A549 treated with Mapracorat at 1 μM for 4 hours (cell line): ENCODE data around the gene FIG4. TPM values are rescaled to one million over a fixed set of nuclear protein-coding genes. Genes with fewer than 3 reads are reported as not detected.

Source experiments
- total RNA-seq: library from RNA; stranded (reverse); fragments of 200-300 nt; extraction: Qiagen RNA extraction; gene quantifications from 5 replicates; pipeline ENCODE4 v1.2.3, GENCODE V29; 2022

FIG4 gene
- total RNA-seq = 4.0 to 5.1 TPM (median 4.4 TPM) in 5 replicates

GRCh38 chr6:109690737-109691621 is at the start of gene FIG4, which contains the start of gene AK9:
Gene FIG4, plus strand, starts transcription at chr6:109691296. Its CDS starts 140 bp downstream, at chr6:109691436.
Gene AK9, minus strand, starts transcription at chr6:109691202. Its CDS starts 15,457 bp downstream, at chr6:109675745.

Other genes starting within 250 kb of the FIG4 start
- gene MICAL1, start 235.5 kb upstream of the FIG4 start, total RNA-seq = 11.5 to 19.0 TPM (median 17.5 TPM) in 5 replicates
- gene ZBTB24, start 208.1 kb upstream of the FIG4 start, total RNA-seq = 4.1 to 4.8 TPM (median 4.5 TPM) in 5 replicates
- gene AK9, start 94 bp upstream of the FIG4 start, total RNA-seq = 0.86 to 1.5 TPM (median 1.1 TPM) in 5 replicates